Mesendoderm (in vitro differentiated cells): Measurements from ENCODE around the gene CSNK1A1L.

Experiments
- DNase-seq: peaks from one replicate; pipeline ENCODE4 v3.0.0; 2013
- H2AK5ac ChIP-seq: 2 replicates; pipeline ENCODE4 v1.6.1; 2013; ENCODE audit warnings: low read length, inconsistent platforms
- H2BK120ac ChIP-seq: 2 replicates; pipeline ENCODE4 v1.6.1; 2013; ENCODE audit warnings: low read depth, mild to moderate bottlenecking, low read length, moderate library complexity, mixed read lengths
- H2BK15ac ChIP-seq: replicated peaks from 2 replicates; pipeline ENCODE4 v1.6.1; 2013; ENCODE audit warnings: low read depth, mild to moderate bottlenecking, moderate library complexity
- H2BK5ac ChIP-seq: 2 replicates; pipeline ENCODE4 v1.6.1; 2013; ENCODE audit warnings: low read length, inconsistent platforms
- H3K18ac ChIP-seq: 2 replicates; pipeline ENCODE4 v1.6.1; 2013; ENCODE audit warnings: mild to moderate bottlenecking, low read length, mixed read lengths
- H3K23ac ChIP-seq: one replicate; pipeline ENCODE4 v1.6.1; 2013; ENCODE audit warnings: low read length
- H3K27ac ChIP-seq: 2 replicates; pipeline ENCODE4 v1.5.1; 2013; ENCODE audit warnings: low read depth, mild to moderate bottlenecking, inconsistent platforms, low read length, moderate library complexity
- H3K27me3 ChIP-seq: 2 replicates; pipeline ENCODE4 v1.6.1; 2013; ENCODE audit warnings: low read length, control low read depth, mild to moderate bottlenecking, inconsistent platforms; ENCODE audit not compliant: insufficient read depth, poor library complexity
- H3K36me3 ChIP-seq: 2 replicates; pipeline ENCODE4 v1.6.1; 2013; ENCODE audit warnings: low read length, inconsistent platforms; ENCODE audit not compliant: control insufficient read depth, insufficient read depth
- H3K4ac ChIP-seq: one replicate; pipeline ENCODE4 v1.6.1; 2013; ENCODE audit warnings: low read depth, mild to moderate bottlenecking, low read length, moderate library complexity
- H3K4me1 ChIP-seq: 2 replicates; pipeline ENCODE4 v1.6.1; 2013; ENCODE audit warnings: low read depth, low read length, inconsistent platforms; ENCODE audit not compliant: control insufficient read depth
- H3K4me2 ChIP-seq: 2 replicates; pipeline ENCODE4 v1.6.1; 2013; ENCODE audit warnings: low read length
- H3K4me3 ChIP-seq: 2 replicates; pipeline ENCODE4 v1.5.1; 2013; ENCODE audit warnings: mild to moderate bottlenecking, low read length
- H3K56ac ChIP-seq: one replicate; pipeline ENCODE4 v1.6.1; 2013; ENCODE audit warnings: low read length
- H3K79me1 ChIP-seq: 2 replicates; pipeline ENCODE4 v1.6.1; 2013; ENCODE audit warnings: low read length, inconsistent platforms
- H3K79me2 ChIP-seq: 2 replicates; pipeline ENCODE4 v1.6.1; 2013; ENCODE audit warnings: mild to moderate bottlenecking, low read length; ENCODE audit not compliant: control insufficient read depth, insufficient read depth
- H3K9ac ChIP-seq: 2 replicates; pipeline ENCODE4 v1.6.1; 2013; ENCODE audit warnings: low read length, inconsistent platforms
- H4K5ac ChIP-seq: one replicate; pipeline ENCODE4 v1.6.1; 2013; ENCODE audit warnings: low read length
- H4K8ac ChIP-seq: one replicate; pipeline ENCODE4 v1.6.1; 2013; ENCODE audit warnings: low read depth, mild to moderate bottlenecking, control low read depth, low read length, moderate library complexity
- WGBS: extraction: QIAGEN DNeasy Blood & Tissue Kit; methylation state at CpG from one replicate; pipeline ENCODE4 v1.1.7; 2013; ENCODE audit warnings: low lambda C conversion rate, missing lambda C conversion rate; ENCODE audit not compliant: insufficient coverage; ENCODE audit errors: extremely low coverage; 5-methylcytosine and 5-hydroxymethylcytosine counted together

Gene CSNK1A1L

DNA sequence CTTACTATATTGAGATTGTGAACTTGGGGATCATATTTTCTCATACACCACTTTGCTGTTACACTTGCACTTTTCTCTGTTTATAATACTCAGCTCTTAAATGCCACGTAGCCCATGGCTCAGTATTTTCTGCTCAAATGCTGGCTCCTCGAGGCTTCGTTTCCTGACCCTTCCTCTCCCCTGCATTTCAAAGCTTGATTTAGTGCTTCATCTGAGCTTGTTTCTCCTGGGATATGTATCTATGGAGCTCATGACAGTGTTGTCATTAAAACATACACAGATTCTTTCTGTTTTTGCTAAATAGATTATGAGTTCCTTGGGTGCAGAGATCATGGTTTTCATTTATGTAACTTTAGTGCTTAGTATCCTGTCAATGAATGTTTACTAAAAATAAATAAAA lies 11.4 kb downstream of the CSNK1A1L start:
- H3K27ac ChIP-seq, result no peak overlapping the region
- H3K27me3 ChIP-seq, result no peaks in the 10 kb centered on the region
- H3K9ac ChIP-seq, result no peak overlapping the region
- no peak overlapping the region for H3K23ac ChIP-seq
- no peak overlapping the region for H2BK120ac ChIP-seq
- no peaks in the 10 kb centered on the region for H3K36me3 ChIP-seq
- H2BK5ac ChIP-seq, result no peak overlapping the region
- H4K5ac ChIP-seq, result no peak overlapping the region
- H2AK5ac ChIP-seq, result no peak overlapping the region
- H4K8ac ChIP-seq, result no peak overlapping the region
- H3K79me1 ChIP-seq, result no peaks in the 10 kb centered on the region
- H2BK15ac ChIP-seq, result no peak overlapping the region
- DNase-seq, result no peak
- no peak overlapping the region for H3K4ac ChIP-seq
- no peaks in the 10 kb centered on the region for H3K4me1 ChIP-seq
- H3K79me2 ChIP-seq, result no peaks in the 10 kb centered on the region
- WGBS, result no CpG with 5 or more reads among the region's 3 CpGs
- H3K18ac ChIP-seq, result no peak overlapping the region
- H3K56ac ChIP-seq, result no peak overlapping the region
- H3K4me3 ChIP-seq, result no peak overlapping the region
- H3K4me2 ChIP-seq, result no peak overlapping the region

DNA sequence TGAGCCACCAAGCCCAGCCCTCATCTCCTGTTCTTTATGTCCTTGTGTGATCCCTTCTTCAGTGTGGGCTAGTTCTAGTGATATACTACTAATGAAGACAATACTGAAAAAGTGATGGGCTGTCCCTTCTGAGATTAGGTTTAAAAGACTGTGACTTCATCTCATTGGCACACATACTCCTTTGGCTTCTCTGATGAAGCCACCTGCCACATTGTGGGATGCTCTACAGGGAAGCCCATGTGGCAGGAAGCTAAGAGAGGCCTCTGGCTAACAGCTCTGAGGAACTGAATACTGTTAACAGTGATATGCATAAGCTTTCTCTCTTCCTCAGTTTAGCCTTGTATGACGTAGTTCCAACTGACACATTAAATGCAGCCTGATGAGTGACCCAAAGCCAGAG lies 13.6 kb downstream of the CSNK1A1L start:
- Histone ChIP-seq H3K56ac (no peak overlapping the region), H3K27ac (no peak overlapping the region), H2BK15ac (no peak overlapping the region), H3K4me2 (no peak overlapping the region), H3K4ac (no peak overlapping the region), H3K23ac (no peak overlapping the region), H3K9ac (no peak overlapping the region), H3K4me3 (no peak overlapping the region), H4K8ac (no peak overlapping the region), H3K36me3 (no peaks in the 10 kb centered on the region), H3K18ac (no peak overlapping the region), H2AK5ac (no peak overlapping the region), H3K4me1 (no peaks in the 10 kb centered on the region), H3K27me3 (no peaks in the 10 kb centered on the region), H2BK5ac (no peak overlapping the region), H3K79me2 (no peaks in the 10 kb centered on the region), H2BK120ac (no peak overlapping the region), H3K79me1 (no peaks in the 10 kb centered on the region), H4K5ac (no peak overlapping the region)
- no CpG with 5 or more reads among the region's 1 CpG for WGBS
- no peak for DNase-seq

DNA sequence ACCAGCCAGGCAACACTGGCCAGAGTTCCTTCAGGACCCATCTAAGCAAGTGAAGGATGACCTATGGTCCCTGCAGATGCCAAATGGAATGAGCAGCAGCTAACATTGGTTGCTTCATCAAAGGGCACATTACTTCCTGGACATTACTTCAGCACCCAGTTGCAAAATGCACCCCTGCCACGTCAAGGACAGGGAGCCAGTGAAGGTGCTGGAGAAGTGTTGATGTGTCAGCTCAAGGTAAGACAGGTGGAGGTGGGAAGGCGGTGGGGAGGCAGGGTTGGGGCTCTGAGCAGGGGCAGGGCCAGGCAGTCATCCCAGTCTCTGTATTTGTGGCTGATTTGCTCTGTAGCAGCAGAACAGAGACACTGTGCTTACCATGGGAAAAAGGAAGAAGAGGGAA lies 14.6 kb downstream of the CSNK1A1L start:
- no peak overlapping the region for H3K4ac ChIP-seq
- H3K18ac ChIP-seq, result no peak overlapping the region
- no peak overlapping the region for H2AK5ac ChIP-seq
- no peaks in the 10 kb centered on the region for H3K4me1 ChIP-seq
- no peak overlapping the region for H3K27ac ChIP-seq
- no peak overlapping the region for H3K56ac ChIP-seq
- no peak for DNase-seq
- H4K5ac ChIP-seq, result no peak overlapping the region
- no peak overlapping the region for H2BK120ac ChIP-seq
- no peak overlapping the region for H3K4me2 ChIP-seq
- H3K9ac ChIP-seq, result no peak overlapping the region
- no peaks in the 10 kb centered on the region for H3K36me3 ChIP-seq
- no peak overlapping the region for H2BK15ac ChIP-seq
- H4K8ac ChIP-seq, result no peak overlapping the region
- no peaks in the 10 kb centered on the region for H3K79me1 ChIP-seq
- no peak overlapping the region for H3K4me3 ChIP-seq
- H3K27me3 ChIP-seq, result no peaks in the 10 kb centered on the region
- no peak overlapping the region for H2BK5ac ChIP-seq
- H3K23ac ChIP-seq, result no peak overlapping the region
- no peaks in the 10 kb centered on the region for H3K79me2 ChIP-seq
- no CpG with 5 or more reads among the region's 2 CpGs for WGBS

DNA sequence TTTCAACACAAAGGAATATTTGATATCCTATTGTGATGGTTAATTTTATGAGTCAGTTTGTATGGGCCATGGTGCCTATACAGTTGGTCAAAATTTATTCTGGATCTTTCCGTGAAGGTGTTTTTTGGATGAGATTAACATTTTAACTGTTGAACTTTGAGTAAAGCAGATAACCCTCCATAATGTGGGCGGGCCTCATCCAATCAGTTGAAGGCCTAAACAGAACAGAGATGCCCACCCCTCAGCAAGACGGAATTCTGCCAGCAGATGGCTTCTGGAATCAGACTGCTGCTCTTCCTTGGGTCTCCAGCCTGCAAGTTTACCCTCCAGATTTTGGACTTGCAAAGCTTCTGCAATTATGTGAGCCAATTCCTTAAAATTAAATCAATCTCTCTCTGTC lies 16.0 kb downstream of the CSNK1A1L start:
- Histone ChIP-seq H3K9ac (no peak overlapping the region), H2BK5ac (no peak overlapping the region), H3K4me1 (no peaks in the 10 kb centered on the region), H3K18ac (no peak overlapping the region), H3K23ac (no peak overlapping the region), H2BK120ac (no peak overlapping the region), H3K27ac (no peak overlapping the region), H3K36me3 (no peaks in the 10 kb centered on the region), H4K5ac (no peak overlapping the region), H3K79me2 (no peaks in the 10 kb centered on the region), H2BK15ac (no peak overlapping the region), H3K4ac (no peak overlapping the region), H4K8ac (no peak overlapping the region), H3K4me2 (no peak overlapping the region), H3K27me3 (no peaks in the 10 kb centered on the region), H3K4me3 (no peak overlapping the region), H3K79me1 (no peaks in the 10 kb centered on the region), H2AK5ac (no peak overlapping the region), H3K56ac (no peak overlapping the region)
- no CpG with 5 or more reads among the region's 3 CpGs for WGBS
- DNase-seq, result no peak

- Histone ChIP-seq H3K18ac (no peak overlapping the region), H3K27me3 (no peaks in the 10 kb centered on the region), H3K9ac (no peak overlapping the region), H4K5ac (no peak overlapping the region), H3K23ac (no peak overlapping the region), H3K4ac (no peak overlapping the region), H3K36me3 (no peaks in the 10 kb centered on the region), H3K79me1 (no peaks in the 10 kb centered on the region), H2BK5ac (no peak overlapping the region), H2BK120ac (no peak overlapping the region), H2BK15ac (no peak overlapping the region), H3K56ac (no peak overlapping the region), H3K4me3 (no peak overlapping the region), H4K8ac (no peak overlapping the region), H3K27ac (no peak overlapping the region), H3K4me1 (no peaks in the 10 kb centered on the region), H3K4me2 (no peak overlapping the region), H3K79me2 (no peaks in the 10 kb centered on the region), H2AK5ac (no peak overlapping the region)
- no CpG with 5 or more reads among the region's 2 CpGs for WGBS
- DNase-seq, result no peak
Observed at GRCh38 chr13:37087486-37087885, 18.0 kb downstream of the CSNK1A1L start.

DNA sequence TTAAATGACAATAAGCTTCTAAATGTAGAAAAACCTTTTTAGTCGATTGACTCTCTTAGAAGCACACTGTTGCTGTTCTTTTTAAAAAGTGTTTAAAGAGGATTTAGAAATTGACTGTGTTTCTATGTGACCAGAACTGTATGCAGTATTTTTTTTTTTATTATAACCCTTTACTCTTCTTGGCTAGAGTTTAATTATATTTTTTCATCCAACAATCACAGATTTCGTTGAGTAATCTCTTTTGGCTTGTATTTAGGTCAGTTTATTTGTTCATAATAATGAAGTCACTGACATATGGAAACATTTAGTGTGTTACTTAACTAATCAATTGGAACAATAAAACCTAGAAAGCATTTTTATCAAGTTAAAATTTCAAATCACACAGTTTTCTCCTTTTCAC lies 19.9 kb downstream of the CSNK1A1L start:
- DNase-seq, result no peak
- no peak overlapping the region for H2BK5ac ChIP-seq
- no peak overlapping the region for H3K4ac ChIP-seq
- no peak overlapping the region for H4K8ac ChIP-seq
- H3K36me3 ChIP-seq, result no peaks in the 10 kb centered on the region
- H3K18ac ChIP-seq, result no peak overlapping the region
- H3K27me3 ChIP-seq, result no peaks in the 10 kb centered on the region
- no CpG with 5 or more reads among the region's 2 CpGs for WGBS
- no peak overlapping the region for H3K4me3 ChIP-seq
- H2AK5ac ChIP-seq, result no peak overlapping the region
- no peak overlapping the region for H2BK120ac ChIP-seq
- H2BK15ac ChIP-seq, result no peak overlapping the region
- no peak overlapping the region for H3K56ac ChIP-seq
- no peak overlapping the region for H4K5ac ChIP-seq
- H3K23ac ChIP-seq, result no peak overlapping the region
- no peak overlapping the region for H3K9ac ChIP-seq
- H3K79me2 ChIP-seq, result no peaks in the 10 kb centered on the region
- no peaks in the 10 kb centered on the region for H3K79me1 ChIP-seq
- H3K27ac ChIP-seq, result no peak overlapping the region
- no peaks in the 10 kb centered on the region for H3K4me1 ChIP-seq
- no peak overlapping the region for H3K4me2 ChIP-seq
